CD4-positive, alpha-beta T cell treated with Interleukin-21 for 1 hour (primary cell): ENCODE measurements around the gene CCT7.
"Not testable (repeated sequence)": the region's sequence is repeated elsewhere in the genome, so short reads cannot be mapped to it uniquely, and the experiment has no call there.

Experiments
- DNase-seq: peaks from one replicate; pipeline ENCODE4 v3.0.0-alpha.2; 2020

The CCT7 gene

DNA sequence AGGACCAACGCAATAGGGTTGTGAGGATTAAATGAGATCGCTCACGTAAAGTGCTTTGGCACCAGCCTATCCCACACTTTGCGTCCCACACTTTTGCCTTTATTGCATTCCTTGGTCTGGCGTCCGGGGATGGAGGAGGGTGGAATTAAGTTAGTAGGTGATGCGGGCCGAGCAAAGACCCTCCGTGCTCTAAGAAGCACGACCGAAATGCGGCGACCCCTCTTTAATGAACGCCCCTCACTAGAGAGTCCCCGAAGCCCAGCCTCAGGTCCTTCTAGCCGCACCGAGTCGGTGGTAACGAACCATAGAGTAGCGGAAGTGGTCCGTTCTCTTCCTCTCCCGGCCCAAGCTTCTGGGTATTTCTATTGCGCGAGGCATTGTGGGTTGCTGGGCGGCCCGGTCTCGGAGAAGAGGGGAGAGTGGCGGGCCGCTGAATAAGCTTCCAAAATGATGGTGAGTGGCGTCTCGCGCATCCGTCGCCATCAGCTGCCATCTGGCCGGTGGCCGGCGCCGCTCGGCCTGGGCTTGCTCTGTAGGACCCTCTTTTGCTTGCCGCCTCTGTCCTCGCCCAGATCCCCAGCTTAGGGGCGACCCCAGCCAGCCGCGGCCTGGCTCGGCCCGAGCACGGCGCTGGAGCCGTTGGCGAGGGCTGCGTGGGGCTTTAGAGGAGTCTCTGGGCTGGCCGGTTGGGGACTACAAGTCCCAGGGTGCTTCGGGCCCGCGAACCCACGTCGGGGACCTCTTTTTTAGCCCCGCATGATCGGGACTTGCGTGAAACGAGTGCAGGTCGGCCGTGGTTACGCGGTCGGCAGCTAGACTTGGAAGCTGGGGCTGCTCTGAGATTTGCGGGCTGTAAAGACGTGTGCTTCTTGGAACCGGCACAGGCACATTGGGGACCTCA lies at the start of gene CCT7:
TSS of gene CCT7 (plus strand) at position 377 of the 901 bp plus-strand sequence. CDS start at position 448, 71 bp downstream.
- peak; percentile 93 for DNase-seq

DNA sequence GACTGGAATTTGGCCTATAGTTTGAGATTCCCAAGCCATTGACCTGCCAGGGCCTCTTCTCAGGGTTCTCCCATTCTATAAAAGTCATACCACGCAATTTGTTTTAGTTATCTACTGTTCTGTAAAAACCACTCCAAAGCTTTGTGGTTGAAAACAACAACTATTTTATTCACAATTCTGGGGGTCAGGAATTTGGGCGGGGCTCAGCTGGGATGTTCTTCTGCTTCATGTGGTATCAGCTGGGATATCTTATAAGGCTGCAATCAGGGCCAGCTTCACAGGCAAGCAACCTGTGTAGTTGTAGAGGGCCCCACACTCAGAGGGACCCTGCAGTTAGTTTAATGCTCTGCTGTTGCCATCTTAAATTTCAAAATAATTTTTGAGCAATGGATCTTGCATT lies 48.1 kb upstream of the CCT7 start:
- no peak for DNase-seq

DNA sequence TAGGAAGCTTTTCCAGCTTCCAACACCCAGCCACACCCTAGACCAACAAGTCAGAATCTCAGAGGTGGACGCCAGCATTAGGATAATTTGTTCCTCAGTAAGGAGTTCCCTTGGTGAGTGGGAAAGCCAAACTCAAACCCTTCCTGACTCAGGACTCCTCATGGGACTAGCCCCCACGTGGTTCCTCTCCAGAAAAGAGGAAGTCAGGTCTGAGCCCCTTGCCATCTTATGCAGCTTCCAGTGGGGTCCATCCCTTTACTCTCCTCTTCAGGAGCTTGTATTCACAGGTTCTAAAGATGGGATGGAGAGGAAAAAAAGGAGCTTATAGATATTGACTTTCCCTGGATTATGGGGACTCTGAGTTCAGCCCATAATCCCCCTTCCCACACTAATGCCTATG lies 46.6 kb upstream of the CCT7 start:
- DNase-seq, result no peak

DNA sequence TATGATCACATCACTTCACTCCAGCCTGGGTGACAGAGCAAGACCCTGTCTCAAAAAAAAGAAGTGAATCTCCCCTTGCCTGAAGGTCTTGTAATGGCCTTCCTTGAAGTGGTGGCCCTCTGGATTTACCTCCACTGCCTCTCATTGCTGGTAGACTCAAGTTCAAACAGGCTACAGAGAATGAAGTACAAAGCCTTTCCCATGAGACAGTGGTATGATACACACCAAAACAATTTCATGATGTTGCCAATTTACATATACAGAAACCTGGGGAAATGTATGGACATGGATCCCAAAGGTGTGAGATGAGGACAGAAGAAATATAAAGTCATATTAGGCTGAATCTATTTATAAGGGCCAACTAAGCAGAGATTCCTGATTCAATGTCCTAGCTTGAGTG lies 36.5 kb upstream of the CCT7 start:
- no peak for DNase-seq

DNA sequence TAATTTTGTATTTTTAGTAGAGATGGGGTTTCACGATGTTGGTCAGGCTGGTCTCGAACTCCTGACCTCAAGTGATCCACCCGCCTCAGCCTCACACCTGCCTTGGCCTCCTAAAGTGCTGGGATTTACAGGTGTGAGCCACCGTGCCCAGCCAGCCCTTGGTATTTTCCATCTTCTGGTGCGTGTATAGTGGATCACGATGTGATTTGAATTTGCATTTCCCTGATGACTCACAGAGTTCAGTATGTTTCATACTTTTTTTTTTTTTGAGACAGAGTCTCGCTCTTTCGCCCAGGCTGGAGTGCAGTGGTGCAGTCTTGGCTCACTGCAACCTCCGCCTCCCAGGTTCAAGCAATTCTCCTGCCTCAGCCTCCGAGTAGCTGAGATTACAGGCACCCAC lies 33.8 kb upstream of the CCT7 start:
- not testable (repeated sequence) for DNase-seq

DNA sequence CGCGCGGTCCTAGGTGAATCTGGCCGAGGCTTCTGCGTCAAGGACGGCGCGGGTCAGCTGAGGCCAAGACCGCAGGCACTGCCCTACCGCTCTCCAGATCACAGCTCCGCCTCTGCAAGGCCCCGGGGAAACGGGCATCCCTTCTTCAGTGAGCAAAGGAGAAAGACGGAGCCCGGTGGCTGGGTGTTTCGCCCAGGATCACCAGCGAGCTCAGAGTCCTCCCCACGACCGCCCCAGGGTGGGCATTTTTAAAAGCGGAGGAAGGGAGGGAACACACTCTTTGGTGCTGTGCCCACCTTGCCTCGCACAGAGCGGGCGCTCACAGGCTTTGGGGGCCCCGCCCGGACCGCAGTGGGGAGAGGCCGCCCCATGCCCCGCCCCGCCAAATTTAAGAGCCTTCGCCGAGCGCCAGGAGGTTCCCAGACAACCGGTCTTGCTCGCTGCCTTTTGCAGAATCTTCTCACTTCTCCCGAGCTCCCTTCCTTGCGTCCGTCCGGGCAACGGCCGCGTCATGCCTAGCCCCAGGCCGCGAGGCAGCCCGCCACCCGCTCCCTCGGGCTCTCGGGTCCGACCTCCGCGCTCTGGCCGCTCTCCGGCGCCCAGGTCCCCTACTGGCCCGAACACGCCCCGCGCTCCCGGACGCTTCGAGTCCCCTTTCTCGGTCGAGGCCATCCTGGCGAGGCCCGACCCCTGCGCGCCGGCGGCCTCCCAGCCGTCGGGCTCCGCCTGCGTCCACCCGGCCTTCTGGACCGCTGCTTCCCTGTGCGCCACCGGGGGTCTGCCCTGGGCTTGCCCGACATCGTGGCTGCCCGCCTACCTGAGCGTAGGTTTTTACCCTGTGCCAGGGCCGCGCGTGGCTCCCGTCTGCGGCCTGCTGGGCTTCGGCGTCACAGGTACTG lies 31.7 kb upstream of the CCT7 start, which contains the start of gene NOTO:
TSS of gene NOTO (plus strand) at position 419 of the 899 bp plus-strand sequence. CDS start at position 512, 93 bp downstream.
- DNase-seq, result no peak

DNA sequence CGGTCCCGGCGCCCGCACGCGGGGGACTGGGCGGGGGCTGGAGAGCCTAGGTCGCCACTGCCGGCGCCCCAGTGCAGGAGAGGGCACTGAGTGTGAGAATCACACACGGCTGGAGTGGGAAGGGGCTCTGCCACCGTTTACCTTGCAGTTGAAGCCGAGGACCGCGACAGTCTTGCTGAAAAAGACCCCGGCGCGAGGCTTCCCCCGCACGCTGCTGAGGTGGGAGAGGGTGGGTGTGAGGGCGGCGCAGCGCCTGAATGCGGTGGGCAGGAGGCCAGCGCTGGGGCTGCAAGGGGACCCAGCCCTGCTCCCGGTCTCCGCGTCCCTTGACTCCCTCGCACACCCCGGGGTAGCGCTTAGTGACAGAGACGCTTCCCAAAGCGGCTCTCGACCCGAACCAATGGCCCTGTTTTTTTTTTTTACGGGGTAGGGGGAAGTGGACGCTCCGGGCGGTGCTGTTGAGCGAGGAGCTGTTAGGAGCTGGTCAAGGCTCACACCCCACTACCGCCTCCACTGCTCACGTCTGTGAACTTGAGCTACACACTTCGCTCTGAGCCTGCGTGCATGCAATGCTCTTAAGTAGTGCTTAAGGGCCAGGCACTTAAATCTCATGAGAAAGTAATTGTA lies 30.9 kb upstream of the CCT7 start:
- no peak for DNase-seq

DNA sequence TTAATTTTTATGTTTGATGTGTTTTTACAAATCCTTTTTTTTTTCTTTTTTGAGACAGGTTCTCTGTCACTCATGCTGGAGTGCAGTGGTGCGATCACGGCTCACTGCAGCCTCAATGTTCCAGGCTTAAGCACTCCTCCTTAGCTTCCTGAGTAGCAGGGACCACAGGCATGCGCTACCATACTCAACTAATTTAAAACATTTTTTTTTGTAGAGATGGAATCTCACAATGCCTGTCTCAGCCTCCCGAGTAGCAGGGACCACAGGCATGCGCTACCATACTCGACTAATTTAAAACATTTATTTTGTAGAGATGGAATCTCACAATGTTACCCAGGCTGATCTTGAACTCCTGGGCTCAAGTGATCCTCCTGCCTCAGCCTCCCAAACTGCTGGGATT lies 28.5 kb upstream of the CCT7 start:
- DNase-seq, result no peak

DNA sequence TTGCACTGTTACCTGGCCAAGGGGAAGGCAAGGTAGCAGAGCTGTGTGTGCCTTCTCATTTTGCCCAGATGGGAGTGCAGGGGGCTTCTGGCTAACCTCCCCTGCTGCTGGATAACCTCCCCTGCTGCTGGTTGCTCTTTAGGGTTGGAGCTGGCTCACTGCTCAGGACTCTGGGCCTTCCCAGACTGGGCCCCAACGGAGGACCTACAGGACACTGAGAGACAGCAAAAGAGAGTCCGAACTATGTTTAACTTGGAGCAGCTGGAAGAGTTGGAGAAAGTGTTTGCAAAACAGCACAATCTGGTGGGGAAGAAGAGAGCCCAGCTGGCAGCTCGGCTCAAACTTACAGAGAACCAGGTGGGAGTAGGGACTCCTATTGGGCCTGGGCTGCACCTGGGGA lies 25.9 kb upstream of the CCT7 start:
- DNase-seq, result no peak

DNA sequence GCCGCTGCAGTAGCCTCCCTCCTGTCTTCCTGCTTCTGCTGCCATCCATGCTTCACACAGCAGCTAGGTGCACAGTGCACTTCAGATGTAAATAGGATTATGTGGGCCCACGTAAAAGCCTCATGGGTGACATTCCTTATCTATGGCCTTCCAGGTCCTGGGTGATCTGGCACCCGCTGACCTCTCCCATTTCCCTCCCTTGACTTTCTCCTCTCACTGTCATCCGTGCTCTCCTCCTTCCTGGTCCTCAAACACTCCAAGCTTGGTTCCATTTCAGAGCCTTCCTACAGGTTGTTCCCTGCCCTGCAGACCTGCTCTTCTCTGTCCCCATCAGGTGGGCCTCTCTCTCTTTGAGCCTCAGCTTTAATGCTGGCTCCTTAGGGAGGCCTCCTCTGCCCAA lies 24.1 kb upstream of the CCT7 start:
- DNase-seq, result no peak

DNA sequence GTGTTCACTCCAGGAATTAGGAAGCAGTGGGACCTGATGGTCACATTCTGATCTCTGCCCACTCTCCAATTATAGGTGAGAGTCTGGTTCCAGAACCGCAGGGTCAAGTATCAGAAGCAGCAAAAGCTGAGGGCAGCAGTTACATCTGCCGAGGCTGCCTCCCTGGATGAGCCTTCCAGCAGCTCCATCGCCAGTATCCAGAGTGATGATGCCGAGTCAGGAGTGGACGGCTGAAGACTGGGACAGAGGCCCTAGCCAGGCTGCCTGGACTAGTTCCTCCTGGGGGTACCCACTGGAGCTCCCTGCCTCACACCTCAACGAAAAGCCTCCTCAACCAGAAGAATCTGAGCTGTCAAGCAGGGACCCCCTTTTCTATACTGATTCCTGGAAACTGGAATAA lies 23.4 kb upstream of the CCT7 start:
- DNase-seq, result no peak

DNA sequence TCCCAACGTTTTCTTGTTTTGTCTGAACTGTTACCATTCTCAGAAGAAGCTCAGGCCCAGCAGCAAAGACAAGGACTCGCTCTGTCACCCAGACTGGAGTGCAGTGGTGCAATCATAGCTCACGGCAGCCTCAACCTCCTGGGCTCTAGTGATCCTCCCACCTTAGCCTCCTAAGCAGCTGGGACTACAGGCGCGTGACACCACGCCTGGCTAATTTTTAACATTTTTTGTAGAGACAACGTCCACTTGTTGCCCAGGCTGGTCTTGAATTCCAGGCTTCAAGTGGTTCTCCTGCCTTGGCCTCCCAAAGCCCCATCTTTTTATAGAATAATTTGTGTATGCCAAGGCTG lies 22.0 kb upstream of the CCT7 start:
- no peak for DNase-seq

DNA sequence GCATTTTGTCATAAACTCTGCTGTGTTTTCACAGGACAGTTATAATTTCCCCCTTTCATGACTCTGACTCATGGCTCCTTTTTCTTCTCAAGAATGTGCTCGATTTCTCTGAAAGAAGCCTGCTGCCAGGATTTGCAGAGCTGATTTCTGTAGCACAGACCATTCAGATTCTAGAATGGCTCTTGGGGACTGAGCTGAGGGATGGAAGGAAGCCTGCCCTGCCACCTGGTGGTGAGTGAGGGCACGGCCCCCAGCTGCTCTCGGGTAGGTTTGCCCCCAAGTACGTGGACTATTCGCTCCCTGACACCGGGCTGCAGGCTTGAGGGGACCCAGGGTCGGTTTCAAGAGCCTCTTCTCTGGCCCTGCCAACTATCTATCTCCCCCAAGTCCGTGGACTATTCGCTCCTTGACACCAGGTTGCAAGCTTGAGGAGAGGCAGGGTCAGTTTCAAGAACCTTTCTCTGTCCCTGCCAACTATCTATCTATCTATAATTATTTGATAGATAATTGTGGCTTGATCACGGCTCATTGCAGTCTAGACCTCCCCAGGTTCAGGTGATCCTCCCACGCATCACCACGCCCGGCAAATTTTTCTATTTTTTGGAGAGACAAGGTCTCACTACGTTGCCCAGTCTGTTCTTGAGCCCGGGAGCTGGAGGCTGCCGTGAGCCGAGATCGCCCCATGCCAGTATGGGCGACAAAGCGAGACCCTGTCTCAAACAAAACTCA lies 21.5 kb upstream of the CCT7 start:
- peak; percentile 74 for DNase-seq

DNA sequence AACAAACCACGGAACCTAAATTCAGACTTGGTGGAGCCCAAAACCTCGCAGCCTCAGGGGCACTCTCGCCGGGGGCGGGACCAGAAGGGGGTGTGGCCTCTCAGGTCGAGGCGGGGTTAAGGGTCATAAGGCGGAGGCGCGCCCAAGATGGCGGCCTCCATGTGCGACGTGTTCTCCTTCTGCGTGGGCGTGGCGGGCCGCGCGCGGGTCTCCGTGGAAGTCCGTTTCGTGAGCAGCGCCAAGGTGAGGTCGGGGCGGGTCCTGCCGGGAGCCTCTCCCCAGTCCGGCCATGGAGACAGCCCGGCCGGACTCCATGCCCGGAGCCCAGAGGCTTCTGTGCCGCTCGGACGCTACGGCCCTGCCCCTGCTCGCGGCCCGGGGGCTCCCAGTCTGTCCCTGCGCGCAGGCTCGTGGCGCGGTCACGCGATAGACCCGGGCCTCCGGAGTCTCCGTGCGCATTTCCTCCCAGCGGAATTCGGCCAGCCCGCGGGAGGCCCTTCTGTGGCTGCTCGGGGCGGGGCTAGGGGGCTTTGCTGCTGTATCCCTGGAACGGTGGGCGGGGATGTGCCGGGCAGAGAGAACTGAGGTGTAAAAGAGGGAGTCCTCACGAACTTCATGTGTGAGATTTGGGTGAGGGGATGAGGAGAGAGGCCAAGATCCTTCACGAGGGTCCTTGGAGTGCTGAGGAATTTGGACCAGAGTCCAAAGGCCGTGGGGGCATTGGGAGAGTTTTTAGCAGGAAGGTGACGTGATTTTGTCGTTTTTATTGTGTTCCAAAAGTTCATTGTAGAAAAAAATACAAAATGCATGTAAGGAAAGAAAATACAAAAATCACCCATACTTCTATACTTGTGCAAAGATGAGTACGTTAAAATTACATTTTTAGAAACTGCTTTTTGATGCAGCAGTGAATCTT lies 19.7 kb upstream of the CCT7 start, which contains the start of gene SMYD5:
TSS of gene SMYD5 (plus strand) at position 126 of the 916 bp plus-strand sequence. CDS start at position 148, 22 bp downstream.
- DNase-seq, result peak; percentile 92

DNA sequence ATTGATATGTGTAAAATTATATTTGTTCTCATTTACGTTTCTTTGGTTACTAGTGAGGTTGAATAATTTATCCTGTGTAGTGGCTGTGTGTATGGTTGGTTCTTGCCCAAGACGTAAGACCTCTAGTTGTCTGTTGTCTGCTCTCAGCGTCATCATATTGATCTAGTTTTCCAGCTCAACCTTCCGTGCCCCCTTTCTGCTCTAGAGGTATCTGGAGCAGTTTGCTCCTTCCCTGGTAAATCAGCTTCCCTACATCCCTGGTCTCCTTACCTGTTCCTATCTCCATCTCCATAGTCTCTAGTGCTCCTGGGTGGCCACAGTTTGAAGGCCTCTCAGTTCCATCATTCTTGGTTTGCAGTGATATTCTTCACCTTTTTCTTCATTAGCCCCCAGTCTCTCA lies 18.9 kb upstream of the CCT7 start:
- DNase-seq, result no peak

DNA sequence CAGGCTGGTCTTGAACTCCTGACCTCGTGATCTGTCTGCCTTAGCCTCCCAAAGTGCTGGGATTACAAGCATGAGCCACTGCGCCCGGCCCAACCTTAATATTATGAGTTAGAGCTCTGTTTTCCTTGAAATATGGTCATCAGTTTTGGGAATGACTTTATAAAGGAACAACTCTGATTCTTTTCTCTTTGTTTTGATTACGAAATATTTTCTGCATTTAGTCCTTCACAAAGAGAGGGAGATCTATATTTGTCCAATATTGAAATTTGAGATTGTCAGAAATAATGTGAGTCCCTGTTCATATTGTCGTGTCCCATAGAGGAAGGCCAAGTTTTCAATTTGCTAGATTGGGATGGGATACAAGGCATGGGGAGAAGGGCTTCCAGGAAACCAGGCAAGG lies 16.9 kb upstream of the CCT7 start:
- no peak for DNase-seq

DNA sequence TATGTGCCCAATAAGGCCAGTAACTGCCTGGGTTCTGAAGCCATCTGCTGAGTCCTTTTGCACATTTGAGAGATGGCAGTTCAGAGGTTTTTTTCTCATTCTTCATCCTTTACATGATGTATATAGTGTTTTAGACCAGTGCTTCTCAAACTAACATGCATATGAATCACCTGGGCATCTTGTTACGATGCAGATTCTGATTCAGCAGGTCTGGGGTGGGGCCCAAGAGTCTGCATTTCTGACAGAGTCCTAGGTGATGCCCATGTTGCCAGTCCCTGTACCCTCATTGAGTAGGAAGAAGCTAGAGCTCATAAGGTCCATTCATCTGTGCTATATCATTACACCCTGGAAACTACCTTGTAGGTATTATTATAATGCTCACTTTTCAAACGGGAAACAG lies 16.3 kb upstream of the CCT7 start:
- DNase-seq, result no peak

DNA sequence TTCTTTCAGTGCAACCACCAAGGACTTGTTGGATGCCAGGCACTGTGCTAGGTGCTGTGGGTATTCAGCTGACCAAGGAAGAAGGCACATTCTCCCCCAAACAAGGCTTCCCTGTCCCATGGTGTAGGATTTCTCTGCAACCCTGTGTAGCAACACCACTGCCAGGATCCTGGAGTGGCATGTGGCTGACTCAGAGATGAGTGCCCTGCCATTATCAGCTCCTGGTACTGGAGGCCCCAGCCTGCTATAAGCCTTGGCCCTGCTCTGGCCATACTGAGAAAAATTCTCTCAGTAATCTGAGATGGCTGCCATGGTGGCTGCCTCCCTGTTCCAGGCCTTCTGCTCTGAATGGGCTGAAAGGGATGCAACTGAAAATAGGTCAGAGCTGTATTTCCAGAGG lies 15.8 kb upstream of the CCT7 start:
- no peak for DNase-seq

DNA sequence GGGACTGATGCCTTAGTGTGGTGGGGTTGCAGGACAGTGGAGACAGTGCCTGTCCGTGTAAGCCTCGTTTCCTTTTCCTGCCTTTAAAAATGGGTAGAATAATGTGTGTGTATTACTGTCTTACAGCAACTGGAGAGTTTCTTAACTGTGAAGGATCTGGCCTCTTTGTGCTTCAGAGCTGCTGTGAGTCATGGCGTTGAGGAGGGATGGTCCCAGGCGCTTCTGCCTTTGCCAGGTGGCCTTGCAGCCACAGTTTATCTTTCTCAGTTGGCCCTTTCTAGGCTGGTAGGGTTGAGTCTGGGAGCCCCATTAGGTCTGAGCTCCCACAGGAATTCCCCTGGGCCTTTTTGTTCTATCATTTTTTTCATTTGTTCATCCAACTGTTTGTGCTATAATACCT lies 10.3 kb upstream of the CCT7 start:
- no peak for DNase-seq

DNA sequence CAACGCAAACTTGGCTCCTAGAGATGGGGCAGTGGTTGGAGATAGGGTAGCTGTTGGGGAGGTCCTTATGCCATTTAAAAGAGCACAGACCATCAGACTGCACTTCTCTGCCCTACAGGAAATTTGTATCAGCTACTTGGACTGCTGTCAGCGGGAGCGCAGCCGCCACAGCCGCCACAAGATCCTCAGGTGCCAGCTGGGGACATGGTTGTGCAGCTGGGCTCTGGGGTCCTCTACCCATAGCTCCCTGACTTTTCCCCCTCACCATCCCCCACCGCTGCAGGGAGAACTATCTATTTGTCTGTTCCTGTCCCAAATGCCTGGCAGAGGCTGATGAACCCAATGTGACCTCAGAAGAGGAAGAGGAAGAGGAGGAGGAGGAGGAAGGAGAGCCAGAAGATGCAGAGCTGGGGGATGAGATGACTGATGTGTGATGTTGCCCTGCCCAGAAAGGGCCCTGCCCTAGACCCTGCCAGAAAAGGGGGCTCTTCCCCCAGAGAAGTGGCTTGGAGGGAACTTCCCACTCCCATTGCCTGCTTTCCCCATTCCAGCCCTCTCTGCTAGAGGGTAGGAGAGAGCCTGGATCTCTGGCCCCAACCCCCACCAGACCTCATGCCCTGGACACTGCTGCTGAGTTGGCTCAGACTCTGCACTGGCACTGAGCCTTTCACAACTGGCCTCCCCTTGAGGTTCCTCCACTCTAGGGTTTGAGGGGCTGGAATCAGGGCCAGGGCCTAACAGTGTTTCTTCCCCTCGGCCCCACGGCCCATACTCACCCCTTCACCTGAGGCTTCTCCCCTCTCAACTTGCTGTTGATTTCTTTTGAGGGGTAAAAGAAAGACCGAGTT lies 8.4 kb upstream of the CCT7 start:
- DNase-seq, result no peak
